DOHH2 (cell line): Measurements from ENCODE around the gene FNBP1L.
"Not testable (repeated sequence)": the region's sequence is repeated elsewhere in the genome, so short reads cannot be mapped to it uniquely, and the experiment has no call there.

Experiments used
- H3F3A ChIP-seq: fragments of 200-600 bp; sonication (generic), shearing (Covaris generic); 2 replicates; pipeline ENCODE4 v1.6.0; 2016; ENCODE audit warnings: antibody characterized with exemption, mild to moderate bottlenecking; ENCODE audit not compliant: control insufficient read depth, insufficient read depth
- H3K27ac ChIP-seq: fragments of 200-600 bp; sonication (generic); 2 replicates; pipeline ENCODE4 v1.5.1; 2014; ENCODE audit warnings: low read depth, mild to moderate bottlenecking, low read length, moderate library complexity
- H3K27me3 ChIP-seq: fragments of 200-600 bp; sonication (generic); 2 replicates; pipeline ENCODE4 v1.6.1; 2014; ENCODE audit warnings: mild to moderate bottlenecking, low read length, mixed read lengths; ENCODE audit not compliant: control insufficient read depth
- H3K36me3 ChIP-seq: fragments of 200-600 bp; sonication (generic); 2 replicates; pipeline ENCODE4 v1.6.1; 2014; ENCODE audit warnings: mild to moderate bottlenecking, low read length, moderate library complexity, mixed read lengths; ENCODE audit not compliant: control insufficient read depth
- H3K4me1 ChIP-seq: fragments of 200-600 bp; sonication (generic); 2 replicates; pipeline ENCODE4 v1.6.1; 2014; ENCODE audit warnings: mild to moderate bottlenecking, low read length, mixed read lengths; ENCODE audit not compliant: control insufficient read depth
- H3K4me2 ChIP-seq: fragments of 200-600 bp; sonication (generic); 2 replicates; pipeline ENCODE4 v1.6.0; 2014; ENCODE audit warnings: mild to moderate bottlenecking, low read length, moderate library complexity
- H3K4me3 ChIP-seq: fragments of 200-600 bp; sonication (generic); 2 replicates; pipeline ENCODE4 v1.5.1; 2014; ENCODE audit warnings: mild to moderate bottlenecking, low read length, mixed read lengths
- H3K79me2 ChIP-seq: fragments of 200-600 bp; sonication (generic); 2 replicates; pipeline ENCODE4 v1.6.1; 2014; ENCODE audit warnings: mild to moderate bottlenecking, low read length, mixed read lengths; ENCODE audit not compliant: control insufficient read depth
- H3K9me2 ChIP-seq: fragments of 200-600 bp; sonication (generic); replicated peaks from 2 replicates; pipeline ENCODE4 v1.6.1; 2014; ENCODE audit warnings: mild to moderate bottlenecking, low read length, mixed read lengths; ENCODE audit not compliant: control insufficient read depth
- H3K9me3 ChIP-seq: fragments of 200-600 bp; sonication (generic); 2 replicates; pipeline ENCODE4 v1.6.1; 2014; ENCODE audit warnings: antibody characterized with exemption, low read length, mixed read lengths; ENCODE audit not compliant: control insufficient read depth, insufficient read depth
- H4K20me1 ChIP-seq: fragments of 200-600 bp; sonication (generic); 2 replicates; pipeline ENCODE4 v1.6.0; 2014; ENCODE audit warnings: low read depth, mild to moderate bottlenecking, antibody characterized with exemption, low read length, moderate library complexity; ENCODE audit not compliant: control insufficient read depth, insufficient read depth
- CTCF ChIP-seq: fragments of 200-600 bp; sonication (generic); IDR thresholded peaks from one replicate; pipeline ENCODE4 v1.5.1; 2014; ENCODE audit warnings: antibody characterized with exemption, mild to moderate bottlenecking, low read depth, low read length; ENCODE audit not compliant: poor library complexity, severe bottlenecking
- EZH2phosphoT487 ChIP-seq: fragments of 200-600 bp; sonication (generic); IDR thresholded peaks from 2 replicates; pipeline ENCODE4 v1.6.1; 2017; ENCODE audit warnings: borderline replicate concordance, mild to moderate bottlenecking, antibody characterized with exemption, low read length, moderate library complexity, mixed read lengths

FNBP1L gene

GRCh38 chr1:93471911-93472310, 24.0 kb downstream of the FNBP1L start:
- no peak overlapping the region for H3K27ac ChIP-seq
- no peaks in the 10 kb centered on the region for H3K79me2 ChIP-seq
- no peaks in the 10 kb centered on the region for H4K20me1 ChIP-seq
- no peaks in the 10 kb centered on the region for H3K4me1 ChIP-seq
- H3K27me3 ChIP-seq, result 0 out of 2 replicates have a peak, but pooled peaks cover 3% of the 10 kb centered on the region
- H3K9me3 ChIP-seq, result no peaks in the 10 kb centered on the region
- no peaks in the 10 kb centered on the region for H3K9me2 ChIP-seq
- H3K4me2 ChIP-seq, result no peak overlapping the region
- H3K36me3 ChIP-seq, result no peaks in the 10 kb centered on the region
- TF ChIP-seq EZH2phosphoT487 (no peak), CTCF (no peak)
- H3F3A ChIP-seq, result no peaks in the 10 kb centered on the region
- H3K4me3 ChIP-seq, result no peak overlapping the region

GRCh38 chr1:93474321-93474720, 26.4 kb downstream of the FNBP1L start:
- Histone ChIP-seq H3K9me3 (no peaks in the 10 kb centered on the region), H3K27me3 (0 out of 2 replicates have a peak, but pooled peaks cover 3% of the 10 kb centered on the region), H3K9me2 (no peaks in the 10 kb centered on the region), H3K36me3 (no peaks in the 10 kb centered on the region), H3K27ac (no peak overlapping the region), H3K4me2 (no peak overlapping the region), H3K4me3 (no peak overlapping the region), H3K4me1 (no peaks in the 10 kb centered on the region), H3F3A (no peaks in the 10 kb centered on the region), H4K20me1 (no peaks in the 10 kb centered on the region), H3K79me2 (no peaks in the 10 kb centered on the region)
- no peak for TF ChIP-seq EZH2phosphoT487
- no peak for TF ChIP-seq CTCF

- no peaks in the 10 kb centered on the region for H3K36me3 ChIP-seq
Observed at GRCh38 chr1:93475681-93476080, 27.8 kb downstream of the FNBP1L start.

GRCh38 chr1:93479133-93479745, 31.3 kb downstream of the FNBP1L start:
- not testable (repeated sequence) for H3K36me3 ChIP-seq, H3K79me2 ChIP-seq, H3K9me3 ChIP-seq

More at GRCh38 chr1:93475681-93476080, 27.8 kb downstream of the FNBP1L start:
- Histone ChIP-seq H3F3A (no peaks in the 10 kb centered on the region), H3K27ac (no peak overlapping the region), H4K20me1 (no peaks in the 10 kb centered on the region), H3K79me2 (no peaks in the 10 kb centered on the region), H3K9me3 (no peaks in the 10 kb centered on the region), H3K4me3 (no peak overlapping the region), H3K9me2 (no peaks in the 10 kb centered on the region), H3K4me1 (no peaks in the 10 kb centered on the region), H3K4me2 (no peak overlapping the region), H3K27me3 (0 out of 2 replicates have a peak, but pooled peaks cover 3% of the 10 kb centered on the region)
- TF ChIP-seq EZH2phosphoT487 (no peak), CTCF (no peak)

GRCh38 chr1:93481899-93482298, 34.0 kb downstream of the FNBP1L start:
- H3K27ac ChIP-seq, H4K20me1 ChIP-seq: not testable (repeated sequence)

More at GRCh38 chr1:93479133-93479745, 31.3 kb downstream of the FNBP1L start:
- not testable (repeated sequence) for H3K9me2 ChIP-seq, H4K20me1 ChIP-seq, H3F3A ChIP-seq, H3K4me1 ChIP-seq, H3K27me3 ChIP-seq, H3K4me3 ChIP-seq, H3K4me2 ChIP-seq, H3K27ac ChIP-seq

More at GRCh38 chr1:93481899-93482298, 34.0 kb downstream of the FNBP1L start:
- not testable (repeated sequence) for H3K4me3 ChIP-seq, H3K9me3 ChIP-seq, H3K36me3 ChIP-seq, H3K4me2 ChIP-seq, H3K27me3 ChIP-seq, H3F3A ChIP-seq, H3K9me2 ChIP-seq, H3K4me1 ChIP-seq, H3K79me2 ChIP-seq
